Loucy (cell line): Measurements from ENCODE around the gene CTCFL.

ENCODE experiments used
- H2AFZ ChIP-seq: fragments of 200-600 bp; sonication (generic); 2 replicates; pipeline ENCODE4 v1.6.0; 2016; ENCODE audit warnings: antibody characterized with exemption, mild to moderate bottlenecking, low read length, moderate library complexity
- H3F3A ChIP-seq: fragments of 200-600 bp; 2 replicates; pipeline ENCODE4 v1.6.0; 2016; ENCODE audit warnings: antibody characterized with exemption, low read depth, mild to moderate bottlenecking
- H3K27me3 ChIP-seq: fragments of 200-600 bp; sonication (generic); 2 replicates; pipeline ENCODE4 v1.6.1; 2014; ENCODE audit warnings: low read length, mild to moderate bottlenecking; ENCODE audit not compliant: insufficient read depth, poor library complexity, severe bottlenecking
- H3K36me3 ChIP-seq: fragments of 200-600 bp; sonication (generic); 2 replicates; pipeline ENCODE4 v1.6.1; 2016; ENCODE audit warnings: low read length; ENCODE audit not compliant: insufficient read depth
- H3K4me1 ChIP-seq: fragments of 200-600 bp; sonication (generic); 2 replicates; pipeline ENCODE4 v1.5.1; 2014; ENCODE audit warnings: low read length, mild to moderate bottlenecking; ENCODE audit not compliant: insufficient read depth, poor library complexity, severe bottlenecking
- H3K4me2 ChIP-seq: fragments of 200-600 bp; sonication (generic); 2 replicates; pipeline ENCODE4 v1.6.0; 2014; ENCODE audit warnings: antibody characterized with exemption, low read length, low read depth, mild to moderate bottlenecking; ENCODE audit not compliant: poor library complexity, severe bottlenecking
- H3K4me3 ChIP-seq: fragments of 200-600 bp; sonication (generic); 2 replicates; pipeline ENCODE4 v1.5.1; 2014; ENCODE audit warnings: low read length, mild to moderate bottlenecking, mixed read lengths; ENCODE audit not compliant: poor library complexity, severe bottlenecking
- H3K79me2 ChIP-seq: fragments of 200-600 bp; sonication (generic); 2 replicates; pipeline ENCODE4 v1.6.1; 2014; ENCODE audit warnings: low read length; ENCODE audit not compliant: insufficient read depth
- H3K9ac ChIP-seq: fragments of 200-600 bp; sonication (generic); 2 replicates; pipeline ENCODE4 v1.6.0; 2014; ENCODE audit warnings: mild to moderate bottlenecking, low read depth, low read length, moderate library complexity; ENCODE audit not compliant: poor library complexity, severe bottlenecking
- H3K9me2 ChIP-seq: fragments of 200-600 bp; sonication (generic); replicated peaks from 2 replicates; pipeline ENCODE4 v1.6.1; 2016; ENCODE audit warnings: low read depth, low read length, mixed read lengths
- H3K9me3 ChIP-seq: fragments of 200-600 bp; sonication (generic); 2 replicates; pipeline ENCODE4 v1.6.1; 2014; ENCODE audit warnings: mild to moderate bottlenecking, antibody characterized with exemption, low read length, low read depth; ENCODE audit not compliant: insufficient read depth
- H4K20me1 ChIP-seq: fragments of 200-600 bp; sonication (generic); 2 replicates; pipeline ENCODE4 v1.6.0; 2014; ENCODE audit warnings: antibody characterized with exemption, low read length, mild to moderate bottlenecking; ENCODE audit not compliant: insufficient read depth, poor library complexity, severe bottlenecking
- EZH2phosphoT487 ChIP-seq: fragments of 200-600 bp; IDR thresholded peaks from 2 replicates; pipeline ENCODE4 v1.6.1; 2018; ENCODE audit warnings: antibody characterized with exemption, mild to moderate bottlenecking, moderate library complexity, borderline replicate concordance
- TF ChIP-seq, protein P1 (sequence below): fragments of 200-600 bp; sonication (generic); conservative IDR thresholded peaks from 2 replicates; pipeline ENCODE4 v1.5.1; 2014; ENCODE audit warnings: mild to moderate bottlenecking, antibody characterized with exemption, low read length

The CTCFL gene

GRCh38 chr20:57571782-57572416 lies 47.0 kb upstream of the CTCFL start:
- Histone ChIP-seq H3K9me3 (no peaks in the 10 kb centered on the region), H3K9me2 (no peaks in the 10 kb centered on the region), H2AFZ (no peak overlapping the region), H3F3A (no peaks in the 10 kb centered on the region), H4K20me1 (no peaks in the 10 kb centered on the region), H3K36me3 (no peaks in the 10 kb centered on the region), H3K4me3 (no peak overlapping the region), H3K4me2 (no peak overlapping the region), H3K79me2 (no peaks in the 10 kb centered on the region), H3K27me3 (no peaks in the 10 kb centered on the region), H3K4me1 (no peaks in the 10 kb centered on the region), H3K9ac (no peak overlapping the region)
- TF ChIP-seq, protein P1, sequence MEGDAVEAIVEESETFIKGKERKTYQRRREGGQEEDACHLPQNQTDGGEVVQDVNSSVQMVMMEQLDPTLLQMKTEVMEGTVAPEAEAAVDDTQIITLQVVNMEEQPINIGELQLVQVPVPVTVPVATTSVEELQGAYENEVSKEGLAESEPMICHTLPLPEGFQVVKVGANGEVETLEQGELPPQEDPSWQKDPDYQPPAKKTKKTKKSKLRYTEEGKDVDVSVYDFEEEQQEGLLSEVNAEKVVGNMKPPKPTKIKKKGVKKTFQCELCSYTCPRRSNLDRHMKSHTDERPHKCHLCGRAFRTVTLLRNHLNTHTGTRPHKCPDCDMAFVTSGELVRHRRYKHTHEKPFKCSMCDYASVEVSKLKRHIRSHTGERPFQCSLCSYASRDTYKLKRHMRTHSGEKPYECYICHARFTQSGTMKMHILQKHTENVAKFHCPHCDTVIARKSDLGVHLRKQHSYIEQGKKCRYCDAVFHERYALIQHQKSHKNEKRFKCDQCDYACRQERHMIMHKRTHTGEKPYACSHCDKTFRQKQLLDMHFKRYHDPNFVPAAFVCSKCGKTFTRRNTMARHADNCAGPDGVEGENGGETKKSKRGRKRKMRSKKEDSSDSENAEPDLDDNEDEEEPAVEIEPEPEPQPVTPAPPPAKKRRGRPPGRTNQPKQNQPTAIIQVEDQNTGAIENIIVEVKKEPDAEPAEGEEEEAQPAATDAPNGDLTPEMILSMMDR = no peak
- no peak for TF ChIP-seq EZH2phosphoT487

DNA sequence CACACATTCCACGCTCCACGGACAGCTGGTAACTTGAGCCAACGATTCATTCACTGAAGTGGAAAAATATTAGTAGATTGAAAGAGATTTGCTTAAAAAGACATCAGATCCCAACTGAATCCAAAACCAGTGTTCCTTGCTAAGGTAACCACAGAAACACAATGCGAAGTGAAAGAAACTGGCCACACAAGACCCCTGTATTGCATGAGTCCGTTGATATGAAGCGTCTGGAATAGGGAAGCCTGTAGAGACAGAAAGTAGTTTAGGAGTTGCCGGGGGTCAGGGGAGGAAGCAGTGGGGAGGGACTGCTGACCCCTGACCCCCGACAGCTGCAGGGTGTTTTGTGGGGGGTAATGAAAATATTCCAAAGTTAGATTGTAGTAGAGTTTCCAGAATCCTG lies 46.0 kb upstream of the CTCFL start:
- no peak overlapping the region for H3K9ac ChIP-seq
- no peaks in the 10 kb centered on the region for H3K9me3 ChIP-seq
- H4K20me1 ChIP-seq = no peaks in the 10 kb centered on the region
- no peak overlapping the region for H3K4me2 ChIP-seq
- no peaks in the 10 kb centered on the region for H3K27me3 ChIP-seq
- no peaks in the 10 kb centered on the region for H3K4me1 ChIP-seq
- H3K36me3 ChIP-seq = no peaks in the 10 kb centered on the region
- H3F3A ChIP-seq = no peaks in the 10 kb centered on the region
- no peaks in the 10 kb centered on the region for H3K79me2 ChIP-seq
- no peak for TF ChIP-seq EZH2phosphoT487
- TF ChIP-seq, protein P1 = no peak
- H2AFZ ChIP-seq = no peak overlapping the region
- H3K9me2 ChIP-seq = no peaks in the 10 kb centered on the region
- no peak overlapping the region for H3K4me3 ChIP-seq

DNA sequence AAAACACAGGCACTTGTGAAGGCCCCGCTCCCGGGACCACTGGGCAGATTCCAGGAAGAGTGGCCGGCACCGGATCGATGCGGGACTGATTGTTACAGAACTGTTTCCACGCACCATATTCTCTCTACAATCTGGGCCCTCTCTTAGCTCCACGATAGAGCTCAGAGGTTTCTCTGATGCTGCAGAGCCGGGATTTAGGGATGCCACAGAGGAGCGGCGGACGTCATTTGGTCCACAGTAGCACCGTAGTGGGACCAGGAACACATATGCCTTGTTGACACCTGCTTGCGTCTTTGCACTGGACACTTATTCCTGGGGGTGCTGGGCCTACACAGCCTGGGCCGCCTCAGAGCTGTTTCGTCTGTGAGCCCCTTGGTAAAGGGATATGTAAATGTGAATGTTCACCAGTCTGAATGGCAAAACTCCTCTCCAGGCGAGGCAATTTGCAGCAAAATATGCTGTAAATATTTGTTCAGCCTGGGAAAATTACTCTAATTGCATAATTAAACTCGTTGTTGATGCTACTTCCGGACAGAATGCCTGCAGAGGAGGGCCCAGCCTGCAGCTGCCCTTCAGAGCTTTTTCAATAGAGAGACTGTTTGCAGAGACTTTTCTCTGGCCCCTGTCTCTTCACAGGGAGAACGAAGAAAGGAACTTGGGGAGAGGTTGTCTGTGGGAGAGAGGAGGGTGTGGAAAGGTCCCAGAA lies 45.4 kb upstream of the CTCFL start:
- H3K27me3 ChIP-seq = no peaks in the 10 kb centered on the region
- no peak for TF ChIP-seq EZH2phosphoT487
- TF ChIP-seq, protein P1 = no peak
- no peak overlapping the region for H3K4me3 ChIP-seq
- no peaks in the 10 kb centered on the region for H3K79me2 ChIP-seq
- H3K9me3 ChIP-seq = no peaks in the 10 kb centered on the region
- no peaks in the 10 kb centered on the region for H3K4me1 ChIP-seq
- H3K9me2 ChIP-seq = no peaks in the 10 kb centered on the region
- H2AFZ ChIP-seq = no peak overlapping the region
- H3K36me3 ChIP-seq = no peaks in the 10 kb centered on the region
- H3K9ac ChIP-seq = no peak overlapping the region
- H3F3A ChIP-seq = no peaks in the 10 kb centered on the region
- no peak overlapping the region for H3K4me2 ChIP-seq
- no peaks in the 10 kb centered on the region for H4K20me1 ChIP-seq
